Stimulated activated CD4-positive, alpha-beta T cell treated with anti-CD3 and anti-CD28 coated beads, TNF-alpha, amount 100 ng/mL, for 4 hours (primary cell): ENCODE results near the gene KLKB1.
"Not testable (repeated sequence)": the region's sequence is repeated elsewhere in the genome, so short reads cannot be mapped to it uniquely, and the experiment has no call there.

Source experiments
- DNase-seq, 3 experiments: peaks; one replicate each; pipeline ENCODE4 v3.0.0-alpha.2; 2020; ENCODE audit warnings: low read depth in 3 of 3

The KLKB1 gene

GRCh38 chr4:186265250-186265649, 37.9 kb downstream of the KLKB1 start:
- not testable (repeated sequence) for DNase-seq

GRCh38 chr4:186265683-186266652, 38.7 kb downstream of the KLKB1 start, which contains the start of gene F11:
TSS of gene F11 (plus strand) at chr4:186266189. CDS start at chr4:186267137, 948 bp downstream.
- DNase-seq = no peak

DNA sequence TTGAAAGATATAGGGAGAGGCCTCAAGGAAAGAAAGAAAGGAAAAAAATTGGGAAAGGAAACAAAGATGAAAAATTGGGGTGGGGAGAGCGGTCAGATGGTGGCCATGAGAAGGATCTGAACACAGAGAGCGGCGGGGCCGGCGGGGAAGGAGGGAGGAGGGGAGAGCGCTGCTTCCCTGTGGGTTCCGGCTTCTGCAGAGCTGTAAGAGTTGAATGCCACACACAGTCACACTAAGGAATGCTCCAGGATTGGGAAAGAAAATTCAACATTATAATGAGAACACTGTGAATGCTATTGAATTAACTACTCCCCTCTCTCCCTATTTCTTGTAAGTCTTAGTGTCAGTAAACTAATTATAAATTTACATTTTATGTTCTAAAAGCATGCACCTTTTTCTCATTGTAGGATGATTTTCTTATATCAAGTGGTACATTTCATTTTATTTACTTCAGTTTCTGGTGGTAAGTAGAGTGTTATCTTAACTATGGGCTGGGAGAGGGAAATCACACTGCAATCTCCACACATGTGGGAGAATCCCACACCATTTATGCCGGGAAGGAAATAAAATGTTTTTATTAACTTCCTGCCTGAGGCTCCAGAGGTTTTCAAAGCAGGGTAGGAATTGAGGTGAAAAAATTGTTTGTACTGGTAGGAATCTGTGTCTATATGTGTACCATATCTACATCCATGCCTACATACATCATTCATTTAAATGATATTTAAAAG, 39.6 kb downstream of the KLKB1 start:
- no peak for DNase-seq

- DNase-seq = no peak
Observed at GRCh38 chr4:186271081-186271678, 43.9 kb downstream of the KLKB1 start.

DNA sequence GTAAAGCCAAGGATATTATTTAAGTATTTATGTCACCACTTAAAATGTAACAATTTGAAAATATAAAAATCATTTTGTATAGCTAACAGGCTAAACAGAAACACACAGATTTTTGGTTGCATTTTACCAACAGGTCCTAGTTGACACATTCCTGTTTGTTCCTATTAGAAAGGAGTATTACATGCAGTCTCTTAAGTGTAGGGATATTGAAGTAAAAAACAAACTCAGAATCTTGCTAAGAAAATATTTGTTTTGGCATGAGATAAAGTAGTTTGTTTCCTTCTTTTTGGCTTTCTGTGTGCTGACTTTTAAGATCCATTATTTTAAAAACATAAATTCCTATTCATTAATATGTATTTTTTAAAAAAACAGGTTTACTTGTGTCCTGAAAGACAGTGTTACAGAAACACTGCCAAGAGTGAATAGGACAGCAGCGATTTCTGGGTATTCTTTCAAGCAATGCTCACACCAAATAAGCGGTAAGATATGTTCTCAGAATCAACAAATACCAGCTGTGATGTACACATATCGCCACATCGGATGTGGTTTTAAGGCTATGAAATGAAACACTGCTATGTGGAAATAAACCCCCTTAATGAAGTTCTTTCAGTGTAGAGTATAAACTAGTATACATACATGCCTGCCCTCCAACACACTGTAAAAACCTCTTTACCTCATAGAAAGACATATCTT, 45.5 kb downstream of the KLKB1 start:
- no peak for DNase-seq

GRCh38 chr4:186273392-186273789, 46.1 kb downstream of the KLKB1 start:
- DNase-seq = not testable (repeated sequence)

DNA sequence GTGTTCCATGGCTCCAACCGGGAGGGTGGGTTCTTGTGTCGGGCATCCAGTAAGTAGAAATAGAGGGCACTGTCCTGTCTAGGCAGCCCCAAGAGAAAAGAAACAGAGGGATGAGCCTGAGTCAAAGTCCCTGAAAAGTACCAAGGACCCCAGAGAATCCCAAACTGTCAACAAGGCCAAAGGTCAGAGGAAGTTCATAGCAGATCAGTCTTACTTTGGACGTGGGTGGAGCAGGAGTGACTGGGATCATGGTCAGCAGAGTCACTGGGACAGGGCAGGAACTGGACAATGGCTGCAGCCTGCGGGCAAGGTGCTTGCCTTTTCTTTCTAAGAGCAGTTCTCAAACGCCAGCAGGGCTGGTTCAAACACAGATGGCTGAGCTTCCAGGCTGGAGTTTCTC, 56.0 kb downstream of the KLKB1 start:
- no peak for DNase-seq

DNA sequence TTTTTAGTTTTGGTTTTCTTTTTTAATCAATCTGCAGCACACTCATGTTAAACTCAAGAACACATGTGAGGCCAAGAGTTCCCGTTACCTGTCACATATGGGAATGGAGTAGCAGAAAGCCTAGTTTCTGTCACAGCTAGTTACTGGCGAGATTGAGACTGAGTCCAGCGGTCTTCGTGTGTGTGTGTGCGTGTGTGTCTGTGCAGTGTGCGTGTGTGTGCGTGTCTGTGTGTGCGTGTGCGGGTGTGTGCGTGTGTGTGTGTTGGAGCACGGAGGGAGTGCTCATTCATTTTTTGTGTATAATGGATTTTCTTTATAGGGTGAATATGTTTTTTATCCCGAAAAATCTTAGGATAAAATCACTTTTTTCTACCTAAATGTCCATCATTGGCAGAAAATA, 57.8 kb downstream of the KLKB1 start:
- no peak for DNase-seq

DNA sequence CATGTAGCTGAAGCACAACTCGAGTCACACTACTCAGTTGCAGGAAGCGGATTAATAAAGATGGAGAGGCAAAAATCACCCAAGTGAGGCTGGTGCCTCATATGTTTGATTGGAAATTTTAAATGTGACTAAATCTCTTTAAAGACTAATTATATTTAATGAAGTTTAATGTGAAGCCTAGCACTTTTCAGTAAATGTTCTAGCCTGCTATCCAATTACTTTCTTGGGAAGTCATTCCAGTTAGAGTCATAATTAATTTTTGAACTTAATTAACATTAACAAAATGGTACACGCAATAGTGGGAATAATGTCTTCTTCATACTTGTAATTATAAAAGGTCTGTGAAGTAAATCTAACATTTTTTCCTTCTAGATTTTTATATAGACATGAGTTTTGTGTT, 59.3 kb downstream of the KLKB1 start:
- DNase-seq = no peak

DNA sequence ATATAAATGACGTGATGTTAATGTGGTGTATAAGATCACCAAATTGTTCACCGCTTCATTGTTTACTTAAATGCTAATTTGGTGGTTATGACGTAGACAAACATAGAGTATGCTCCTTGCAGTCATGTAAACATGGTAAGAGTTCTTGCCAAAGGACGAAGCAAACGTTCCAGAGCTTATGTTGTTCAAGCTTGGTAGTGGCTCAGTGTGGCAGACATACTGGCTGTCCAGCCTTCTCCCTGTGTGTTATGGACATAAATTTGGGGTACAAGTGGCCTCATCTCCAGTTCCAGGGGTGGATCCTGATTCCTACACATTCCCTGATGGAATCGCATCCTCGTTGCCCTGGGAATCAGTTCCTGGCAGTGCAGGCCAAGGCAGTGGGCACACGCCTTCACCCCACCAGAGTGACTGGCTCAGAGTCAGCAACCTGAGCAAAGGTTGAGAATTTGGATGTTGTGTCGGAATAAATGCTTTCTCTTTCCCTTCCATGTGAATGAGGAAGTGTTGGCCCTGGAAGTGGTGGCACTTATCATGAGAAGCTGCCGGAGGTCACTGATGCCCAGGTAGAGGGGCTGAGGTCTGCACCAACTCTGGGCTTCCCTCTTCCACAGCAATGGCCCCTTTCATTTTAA, 64.1 kb downstream of the KLKB1 start:
- DNase-seq = no peak

DNA sequence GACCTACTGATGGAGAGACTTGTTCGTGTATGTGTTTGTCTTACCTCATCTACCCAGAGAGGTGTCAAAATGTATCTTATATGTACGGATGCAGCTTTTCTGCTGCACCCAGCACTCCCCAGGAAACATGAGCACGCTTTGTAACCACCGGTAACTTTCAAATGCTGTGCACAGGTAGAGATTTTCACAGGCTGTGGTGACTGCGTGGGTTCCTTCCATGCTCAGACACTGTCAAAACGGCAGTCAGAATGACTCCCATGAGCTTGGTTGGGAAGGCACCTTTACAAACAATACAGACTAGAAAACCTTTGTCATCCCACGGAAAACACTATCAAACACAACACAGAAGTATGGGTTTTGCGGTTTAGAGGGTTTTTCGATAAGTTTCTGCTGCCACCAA, 66.9 kb downstream of the KLKB1 start:
- DNase-seq = no peak

GRCh38 chr4:186296481-186296880, 69.2 kb downstream of the KLKB1 start:
- no peak for DNase-seq

DNA sequence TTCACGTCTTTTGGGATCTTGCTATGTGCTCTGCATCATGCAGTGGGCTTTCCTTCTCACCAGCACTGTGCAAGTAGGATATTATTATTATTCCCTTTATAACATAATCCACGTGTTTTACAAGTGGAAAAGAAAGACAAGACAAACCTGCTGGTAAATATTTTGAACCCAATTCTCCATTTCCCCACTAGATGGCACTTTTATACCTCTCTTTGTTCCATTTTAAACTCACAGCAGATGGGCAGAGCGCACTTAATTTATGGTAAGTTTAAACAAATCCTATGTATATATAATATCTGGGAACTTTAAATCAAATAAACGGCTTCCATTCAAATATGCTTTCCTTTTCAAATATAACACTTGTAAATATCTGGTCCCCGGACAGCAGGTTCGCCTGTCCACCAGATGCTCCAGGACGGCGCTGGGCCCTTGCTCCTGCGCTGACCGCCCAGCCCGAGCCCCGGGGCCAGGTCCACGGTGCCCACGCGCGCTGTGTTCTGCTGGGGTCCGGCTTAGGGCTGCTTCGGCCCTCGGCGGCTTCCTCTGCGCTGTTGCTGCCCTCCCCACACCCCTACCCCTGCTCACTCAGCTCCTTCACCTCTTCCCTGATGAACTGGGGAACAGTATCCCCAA, 69.8 kb downstream of the KLKB1 start:
- no peak for DNase-seq

- DNase-seq = no peak
Observed at GRCh38 chr4:186298031-186298647, 70.8 kb downstream of the KLKB1 start.

DNA sequence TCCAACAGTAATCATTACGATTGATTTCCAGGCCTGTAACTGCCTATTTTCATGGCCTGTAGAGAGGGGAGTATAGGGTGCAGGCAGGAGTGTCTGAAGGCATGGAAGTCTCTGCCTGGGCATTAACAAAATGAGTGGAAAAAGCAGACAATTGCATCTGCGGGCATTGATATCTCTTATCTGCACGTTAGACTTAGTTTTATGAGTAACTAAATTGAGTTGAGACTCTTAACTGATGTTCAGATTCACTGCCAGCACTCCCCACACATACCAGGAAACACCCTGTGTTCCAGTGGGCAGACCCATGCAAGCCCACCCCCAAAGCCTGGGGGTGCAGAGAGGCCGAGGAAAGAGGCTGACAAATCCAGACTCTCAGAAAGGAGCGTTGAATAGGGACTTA, 72.0 kb downstream of the KLKB1 start:
- no peak for DNase-seq

DNA sequence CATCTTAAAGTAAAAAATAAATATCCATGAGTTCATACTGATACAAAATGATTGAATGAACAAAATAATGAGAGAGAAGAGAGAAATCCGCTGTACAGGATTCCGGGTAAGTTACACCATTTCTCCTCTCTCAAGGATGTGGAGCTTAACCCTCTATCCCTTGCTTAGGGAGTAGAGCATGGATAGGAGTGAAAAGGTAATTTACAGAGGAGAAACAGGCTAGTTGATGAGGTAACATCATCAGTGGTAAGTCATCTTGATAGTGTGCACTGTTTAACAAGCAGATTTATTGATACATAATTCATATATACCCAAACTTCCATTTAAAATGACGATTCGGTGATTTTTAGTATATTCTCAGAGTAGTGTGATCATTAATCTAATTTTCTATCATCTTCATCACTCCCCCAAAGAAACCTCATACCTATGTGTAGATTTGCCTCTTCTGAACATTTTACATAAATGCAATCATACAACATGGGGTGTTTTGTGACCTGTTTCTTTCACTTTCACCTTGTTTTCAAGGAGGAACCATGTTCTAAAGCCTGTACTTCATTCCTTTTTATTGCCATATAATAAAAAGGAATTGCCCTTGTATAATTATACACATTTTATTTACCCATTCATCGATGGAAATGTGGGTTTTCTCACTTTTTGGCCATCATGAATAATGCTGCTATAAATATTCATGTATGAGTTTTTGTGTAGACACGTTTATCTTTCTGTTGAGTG, 73.5 kb downstream of the KLKB1 start:
- DNase-seq = no peak

GRCh38 chr4:186304216-186304615, 76.9 kb downstream of the KLKB1 start:
- no peak for DNase-seq

DNA sequence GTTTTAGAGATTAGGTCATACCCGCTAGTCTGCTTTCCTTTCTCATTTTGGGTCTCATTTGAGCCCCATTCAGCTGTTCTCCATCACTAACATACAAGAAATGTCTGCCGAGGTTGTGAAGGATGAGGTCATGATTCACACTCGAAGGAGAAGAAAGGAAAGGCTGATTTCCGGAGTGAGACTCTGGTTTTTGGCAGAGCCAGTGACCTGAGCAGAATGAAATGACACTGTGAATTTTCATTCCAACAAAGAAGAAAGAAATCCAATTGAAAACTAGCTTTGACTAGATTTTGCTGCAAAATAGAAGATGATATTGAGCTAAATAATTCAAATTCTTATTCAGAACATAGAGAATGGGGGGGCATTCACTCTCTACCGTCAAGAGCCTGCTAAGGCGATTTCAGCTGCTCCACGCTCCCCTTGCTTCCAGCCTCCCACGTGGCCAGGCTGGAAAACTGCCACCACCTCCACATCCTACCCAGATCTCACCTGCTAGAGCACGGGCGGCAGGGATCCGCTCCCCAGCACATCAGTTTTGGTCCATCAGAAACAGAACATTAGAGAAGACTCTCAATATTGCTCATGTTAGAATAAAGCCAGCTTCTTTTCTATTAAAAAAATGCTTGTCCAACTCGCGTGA, 77.7 kb downstream of the KLKB1 start:
- DNase-seq = no peak

GRCh38 chr4:186307497-186307896, 80.2 kb downstream of the KLKB1 start:
- no peak for DNase-seq
